Endothelial cell of umbilical vein (primary cell): Measurements from ENCODE around the gene NKG7. TPM values are rescaled to one million over a fixed set of nuclear protein-coding genes. Genes with fewer than 3 reads are reported as not detected.

Source experiments
- BruUV-seq: library from RNA; stranded (reverse); fragments of 400-500 nt; replicated peaks from 2 replicates; lab custom pipeline; 2021; lab: Mats Ljungman, UMichigan
- CTCF ChIA-PET: fragments of 300-600, 350-600 bp; sonication (Branson Sonifier 250); formaldehyde crosslinking; loops from one replicate; lab custom pipeline; 2021; ENCODE audit warnings: antibody characterized with exemption, inconsistent platforms; lab: Charles Lee
- POLR2A ChIA-PET: fragments of 300-600, 350-600 bp; sonication (Branson Sonifier 250); formaldehyde crosslinking; loops from one replicate; lab custom pipeline; 2021; ENCODE audit warnings: antibody characterized with exemption, inconsistent platforms; lab: Charles Lee
- DNase-seq: peaks from one replicate; pipeline ENCODE4 v3.0.0-alpha.2; 2011; ENCODE audit warnings: low read depth, low spot score
- FAIRE-seq: peaks from 2 replicates; lab custom pipeline; 2011; peaks lifted over from hg19 to GRCh38; lab: Jason Lieb, UNC
- H2AFZ ChIP-seq: 2 replicates; pipeline ENCODE4 v1.6.0; 2012; ENCODE audit warnings: low read depth, low read length, control low read depth, inconsistent platforms
- H3K27ac ChIP-seq: 2 replicates; pipeline ENCODE4 v1.5.1; 2011; ENCODE audit warnings: low read depth, mild to moderate bottlenecking, control low read depth, low read length, moderate library complexity; ENCODE audit not compliant: insufficient read depth
- H3K27me3 ChIP-seq, 2 experiments: 2 replicates each; pipeline versions ENCODE4 v1.6.0 to v1.6.1; 2011; ENCODE audit warnings: low read length in 2 of 2, mixed read lengths in 1 of 2; ENCODE audit not compliant: control insufficient read depth in 2 of 2, insufficient read depth in 2 of 2
- H3K36me3 ChIP-seq, 2 experiments: 2 replicates in 1 of 2; 3 replicates in 1 of 2; pipeline ENCODE4 v1.5.1; 2011; ENCODE audit warnings: low read length in 2 of 2, mild to moderate bottlenecking in 1 of 2, moderate library complexity in 1 of 2; ENCODE audit not compliant: control insufficient read depth in 2 of 2, insufficient read depth in 2 of 2; ENCODE audit errors: extremely low read depth in 1 of 2
- H3K4me1 ChIP-seq: 3 replicates; pipeline ENCODE4 v1.5.1; 2011; ENCODE audit warnings: mild to moderate bottlenecking, low read length; ENCODE audit not compliant: control insufficient read depth, insufficient read depth; ENCODE audit errors: extremely low read depth
- H3K4me2 ChIP-seq: 2 replicates; pipeline ENCODE4 v1.6.1; 2011; ENCODE audit warnings: low read length, control low read depth, mixed read lengths; ENCODE audit not compliant: insufficient read depth
- H3K4me3 ChIP-seq, 3 experiments: fragments of 200-600 bp in 1 of 3; sonication (generic), shearing (Covaris generic) in 1 of 3; replicated peaks in 1 of 3; 2 replicates each; pipeline ENCODE4 v1.5.1; 2011 to 2016; ENCODE audit warnings: control low read depth in 3 of 3, low read length in 3 of 3, mild to moderate bottlenecking in 2 of 3, inconsistent platforms in 1 of 3, low read depth in 1 of 3, moderate library complexity in 1 of 3; ENCODE audit not compliant: insufficient read depth in 1 of 3
- H3K79me2 ChIP-seq: 2 replicates; pipeline ENCODE4 v1.6.0; 2012; ENCODE audit warnings: low read length, inconsistent platforms; ENCODE audit not compliant: control insufficient read depth, insufficient read depth
- H3K9ac ChIP-seq: replicated peaks from 2 replicates; pipeline ENCODE3; 2011; ENCODE audit warnings: low read length, control low read depth; ENCODE audit not compliant: insufficient read depth; ENCODE audit errors: extremely low read depth
- H3K9me1 ChIP-seq: replicated peaks from 3 replicates; pipeline ENCODE4 v1.6.0; 2011; ENCODE audit warnings: mild to moderate bottlenecking, low read length; ENCODE audit not compliant: control insufficient read depth, insufficient read depth; ENCODE audit errors: extremely low read depth
- H3K9me3 ChIP-seq: replicated peaks from 2 replicates; pipeline ENCODE4 v1.5.1; 2012; ENCODE audit warnings: low read length, inconsistent platforms; ENCODE audit not compliant: control insufficient read depth, insufficient read depth
- H4K20me1 ChIP-seq: replicated peaks from 2 replicates; pipeline ENCODE3; 2011; ENCODE audit warnings: mild to moderate bottlenecking, low read length; ENCODE audit not compliant: control insufficient read depth, insufficient read depth; ENCODE audit errors: extremely low read depth
- CTCF ChIP-seq, 2 donors: IDR thresholded peaks; 1 replicate in 1 of 2; 2 replicates in 1 of 2; pipeline ENCODE4 v1.5.1; 2011; ENCODE audit warnings: low read length in 2 of 2, mild to moderate bottlenecking in 2 of 2, moderate library complexity in 2 of 2, control low read depth in 1 of 2, inconsistent platforms in 1 of 2, low read depth in 1 of 2; ENCODE audit not compliant: insufficient read depth in 1 of 2; ENCODE audit errors: extremely low read depth in 1 of 2
- EZH2 ChIP-seq: IDR thresholded peaks from 2 replicates; pipeline ENCODE4 v1.6.1; 2012; ENCODE audit warnings: borderline replicate concordance, low read depth, mild to moderate bottlenecking, moderate library complexity, low read length, inconsistent platforms; ENCODE audit not compliant: severe bottlenecking
- FOS ChIP-seq: IDR thresholded peaks from 2 replicates; pipeline ENCODE4 v1.6.1; 2011; ENCODE audit warnings: mild to moderate bottlenecking, low read length, moderate library complexity, borderline replicate concordance; ENCODE audit not compliant: insufficient read depth
- GATA2 ChIP-seq: IDR thresholded peaks from 2 replicates; pipeline ENCODE4 v1.7.0; 2011; ENCODE audit warnings: low read depth, mild to moderate bottlenecking, moderate library complexity, mixed read lengths, low read length; ENCODE audit not compliant: insufficient read length, insufficient read depth
- JUN ChIP-seq: IDR thresholded peaks from 2 replicates; pipeline ENCODE4 v1.6.1; 2011; ENCODE audit warnings: borderline replicate concordance, low read depth; ENCODE audit not compliant: insufficient read length, insufficient read depth
- MAX ChIP-seq: IDR thresholded peaks from 2 replicates; pipeline ENCODE4 v1.6.1; 2011; ENCODE audit not compliant: insufficient read depth, insufficient read length
- MYC ChIP-seq: IDR thresholded peaks from one replicate; pipeline ENCODE4 v1.6.1; 2011; ENCODE audit warnings: mild to moderate bottlenecking, low read depth, low read length
- POLR2A ChIP-seq: IDR thresholded peaks from 2 replicates; pipeline ENCODE4 v1.6.1; 2012; ENCODE audit warnings: low read depth, mild to moderate bottlenecking, control low read depth, low read length
- POLR2AphosphoS5 ChIP-seq: IDR thresholded peaks from 2 replicates; pipeline ENCODE4 v1.6.1; 2012; ENCODE audit warnings: low read depth, mild to moderate bottlenecking, control low read depth, low read length, moderate library complexity; ENCODE audit not compliant: insufficient read depth
- dilution Hi-C: fragments of 300-500 bp; cut with MboI; formaldehyde crosslinking; loops from one replicate; pipeline ENCODE4 v1.15.0; 2019; ENCODE audit warnings: low sequenced_read_pairs; ENCODE audit not compliant: extremely low pct_ligation_motif_present
- intact Hi-C: fragments of 100-400 bp; cut with micrococcal nuclease; formaldehyde crosslinking; loops from one replicate; pipeline ENCODE4 v1.10.0; 2022
- polyA plus RNA-seq, 4 experiments: library from polyadenylated mRNA; depleted of rRNA in 3 of 4; stranded (reverse) in 3 of 4; unstranded in 1 of 4; fragments of >200 nt; gene quantifications; 2 replicates each; pipeline versions ENCODE4 v1.2.1 to v1.2.3, GENCODE V29; 2011 to 2012; ENCODE audit warnings: missing spikeins in 1 of 4
- total RNA-seq: library from RNA; stranded (reverse); gene quantifications from 2 replicates; pipeline ENCODE4 v1.2.3, GENCODE V29; 2021

Gene NKG7
- total and polyA plus RNA-seq, 2 donors (not counting 3 experiments of a cell fraction or from before 2014, with no cell fraction given): not detected

DNA sequence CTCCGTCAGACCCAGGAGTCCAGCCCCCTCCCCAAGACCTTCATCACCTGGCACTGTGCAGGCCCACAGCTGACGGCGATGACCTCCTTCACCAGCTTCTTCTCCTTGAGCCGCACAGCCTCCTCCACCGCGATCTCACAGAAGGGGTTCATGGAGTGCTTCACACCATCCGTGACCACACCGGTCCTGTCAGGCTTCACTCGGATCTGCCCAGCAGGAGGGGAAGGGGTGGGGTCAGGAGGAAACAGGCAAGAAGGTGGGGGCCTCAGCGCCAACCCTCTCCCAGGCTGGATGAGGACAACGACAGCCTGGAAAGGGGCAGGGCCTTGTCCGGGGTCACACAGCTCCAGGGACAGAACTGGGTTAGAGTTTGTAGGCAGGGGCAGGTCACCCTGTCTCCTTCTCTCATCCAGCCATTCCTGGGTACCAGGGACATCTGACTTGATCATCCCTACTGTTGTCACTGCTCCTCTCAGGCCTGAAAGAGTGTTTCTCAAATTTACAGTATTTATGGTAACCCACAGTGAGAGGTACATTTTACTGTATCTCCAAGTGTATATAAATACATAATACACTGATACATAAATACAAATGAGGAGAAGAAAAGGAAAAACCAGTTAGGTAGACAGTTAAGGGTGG, 18.2 kb downstream of the NKG7 start:
- CTCF ChIA-PET: no interaction called here
- dilution Hi-C loops: no loop called here

More for the DNA sequence above, 18.2 kb downstream of the NKG7 start:
- no peaks in the 10 kb centered on the region for H3K9me1 ChIP-seq
- POLR2A ChIA-PET: no interaction called here
- H3K4me1 ChIP-seq: no peaks in the 10 kb centered on the region
- TF ChIP-seq GATA2 (no peak), MAX (no peak), POLR2AphosphoS5 (no peak), JUN (no peak), MYC (no peak), POLR2A (no peak), FOS (no peak), EZH2 (no peak), CTCF (IDR thresholded peaks at IDR 0.05; ENCODE audit: extremely low read depth in 1 of 2, insufficient read depth in 1 of 2, low read depth in 1 of 2, low read length in 2 of 2) (no peak)
- DNase-seq (no peak), FAIRE-seq (no peak)
- no peak overlapping the region for H3K27ac ChIP-seq
- no peaks in the 10 kb centered on the region for H3K27me3 ChIP-seq
- no TSS peak for BruUV-seq
- H3K36me3 ChIP-seq: peaks cover 0 to 3% of the 10 kb centered on the region in 2 experiments
- H4K20me1 ChIP-seq: no peaks in the 10 kb centered on the region
- H3K9ac ChIP-seq: no peak overlapping the region
- no peaks in the 10 kb centered on the region for H3K79me2 ChIP-seq
- H3K4me2 ChIP-seq: no peak overlapping the region
- intact Hi-C loops: no loop called here
- no peaks in the 10 kb centered on the region for H3K9me3 ChIP-seq
- H3K4me3 ChIP-seq: no peak overlapping the region
- H2AFZ ChIP-seq: no peak overlapping the region
